SK-N-MC (cell line): ENCODE results near the gene PLEKHM2.

Experiments used
- DNase-seq: peaks from one replicate; pipeline ENCODE4 v3.0.0-alpha.2; 2011; ENCODE audit warnings: low read depth, low spot score
- H3K27ac ChIP-seq: fragments of 200-600 bp; sonication (generic); 2 replicates; pipeline ENCODE4 v1.5.1; 2016; ENCODE audit warnings: mixed run types
- H3K36me3 ChIP-seq: fragments of 200-600 bp; sonication (generic); 2 replicates; pipeline ENCODE4 v1.6.1; 2017; ENCODE audit warnings: antibody characterized with exemption, low read length, mixed read lengths; ENCODE audit not compliant: insufficient read depth
- H3K4me3 ChIP-seq: fragments of 200-600 bp; sonication (generic); 2 replicates; pipeline ENCODE4 v1.5.1; 2016
- H3K9ac ChIP-seq: fragments of 200-600 bp; sonication (generic); 2 replicates; pipeline ENCODE4 v1.8.0; 2017; ENCODE audit warnings: mixed run types, mixed read lengths; ENCODE audit not compliant: insufficient read length
- H3K9me3 ChIP-seq: fragments of 200-600 bp; sonication (generic); 2 replicates; pipeline ENCODE4 v1.6.1; 2017; ENCODE audit warnings: low read depth, mild to moderate bottlenecking, antibody characterized with exemption, low read length, moderate library complexity, mixed read lengths
- EZH2 ChIP-seq: fragments of 200-600 bp; sonication (generic); IDR thresholded peaks from one replicate; pipeline ENCODE4 v1.6.1; 2017; ENCODE audit warnings: antibody characterized with exemption
- FOXP2 ChIP-seq: optimal IDR thresholded peaks from 2 replicates; pipeline ENCODE3; 2011; ENCODE audit warnings: mild to moderate bottlenecking, moderate library complexity; ENCODE audit not compliant: insufficient read depth; ENCODE audit errors: extremely low read length, control extremely low read depth
- POLR2AphosphoS5 ChIP-seq: IDR thresholded peaks from 2 replicates; pipeline ENCODE4 v1.6.1; 2012; ENCODE audit warnings: mild to moderate bottlenecking, low read depth, low read length, borderline replicate concordance

The PLEKHM2 gene

DNA sequence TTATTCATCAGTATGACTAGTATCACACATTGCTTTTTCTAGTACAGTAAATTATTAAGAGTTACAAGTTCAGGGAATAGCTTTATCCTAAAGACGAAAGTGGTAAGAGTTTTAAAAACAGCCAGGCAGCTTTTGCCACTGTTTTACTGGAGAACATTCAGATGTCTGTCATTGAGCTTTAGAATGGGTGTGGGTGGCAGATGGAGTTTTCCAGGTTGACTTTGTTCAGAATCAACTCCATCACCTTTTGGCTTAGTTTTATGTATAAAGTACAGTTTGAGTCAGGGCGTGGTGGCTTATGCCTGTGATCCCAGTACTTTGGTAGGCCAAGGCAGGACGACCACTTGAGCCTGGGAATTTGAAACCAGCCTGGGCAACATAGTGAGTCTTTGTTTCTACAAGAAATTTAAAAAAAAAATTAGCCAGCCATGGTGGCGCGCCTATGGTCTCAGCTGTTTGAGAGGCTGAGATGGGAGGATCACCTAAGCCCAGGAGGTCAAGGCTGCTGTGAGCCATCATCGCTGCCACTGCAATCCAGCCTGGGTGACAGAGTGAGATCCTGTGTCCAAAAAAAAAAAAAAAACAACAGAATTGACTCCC, 29.9 kb upstream of the PLEKHM2 start:
- Histone ChIP-seq H3K36me3 (peaks cover 66% of the 10 kb centered on the region), H3K27ac (no peak overlapping the region), H3K9ac (no peak overlapping the region), H3K4me3 (no peak overlapping the region), H3K9me3 (no peaks in the 10 kb centered on the region)
- no peak for TF ChIP-seq POLR2AphosphoS5
- no peak for TF ChIP-seq FOXP2
- no peak for TF ChIP-seq EZH2
- DNase-seq: no peak

- Histone ChIP-seq H3K9me3 (no peaks in the 10 kb centered on the region), H3K36me3 (peaks cover 73% of the 10 kb centered on the region), H3K27ac (no peak overlapping the region), H3K9ac (no peak overlapping the region), H3K4me3 (no peak overlapping the region)
- no peak for DNase-seq
- TF ChIP-seq POLR2AphosphoS5 (no peak), EZH2 (no peak), FOXP2 (no peak)
These were observed 27.7 kb upstream of the PLEKHM2 start for GRCh38 chr1:15656464-15656863.

DNA sequence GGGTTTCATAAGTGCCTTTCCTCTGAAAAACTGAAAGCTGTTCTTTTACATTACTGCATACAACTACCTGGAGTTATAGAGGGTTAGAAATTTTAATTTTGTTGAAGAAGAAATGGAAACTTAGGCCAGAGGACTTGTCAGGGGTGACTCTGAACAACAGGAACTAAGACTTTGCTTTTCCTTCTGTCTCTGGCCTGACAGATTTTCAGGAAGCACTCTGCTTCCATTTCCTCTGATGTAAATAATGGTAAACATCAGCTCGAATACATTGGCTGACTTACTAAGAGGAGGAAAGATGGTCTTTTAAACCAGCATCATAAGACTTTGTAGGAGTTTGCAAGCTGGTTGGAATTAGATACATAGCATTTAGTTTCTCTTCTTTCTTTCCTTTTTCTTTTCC, 27.1 kb upstream of the PLEKHM2 start:
- no peak overlapping the region for H3K27ac ChIP-seq
- H3K9ac ChIP-seq: no peak overlapping the region
- DNase-seq: no peak
- H3K4me3 ChIP-seq: no peak overlapping the region
- peaks cover 73% of the 10 kb centered on the region for H3K36me3 ChIP-seq
- TF ChIP-seq FOXP2 (no peak), POLR2AphosphoS5 (no peak), EZH2 (no peak)
- no peaks in the 10 kb centered on the region for H3K9me3 ChIP-seq

- H3K9me3 ChIP-seq: no peaks in the 10 kb centered on the region
These were observed 24.0 kb upstream of the PLEKHM2 start for GRCh38 chr1:15660151-15660550.

GRCh38 chr1:15662477-15662876, 21.6 kb upstream of the PLEKHM2 start:
- no peaks in the 10 kb centered on the region for H3K9me3 ChIP-seq
- no peak overlapping the region for H3K4me3 ChIP-seq
- DNase-seq: no peak
- H3K27ac ChIP-seq: no peak overlapping the region
- peaks cover 47% of the 10 kb centered on the region for H3K36me3 ChIP-seq
- no peak overlapping the region for H3K9ac ChIP-seq
- TF ChIP-seq FOXP2 (no peak), POLR2AphosphoS5 (no peak), EZH2 (no peak)

More at GRCh38 chr1:15660151-15660550, 24.0 kb upstream of the PLEKHM2 start:
- Histone ChIP-seq H3K9ac (no peak overlapping the region), H3K36me3 (peaks cover 65% of the 10 kb centered on the region), H3K4me3 (no peak overlapping the region), H3K27ac (no peak overlapping the region)
- no peak for TF ChIP-seq EZH2
- TF ChIP-seq POLR2AphosphoS5: no peak
- TF ChIP-seq FOXP2: no peak
- DNase-seq: no peak

DNA sequence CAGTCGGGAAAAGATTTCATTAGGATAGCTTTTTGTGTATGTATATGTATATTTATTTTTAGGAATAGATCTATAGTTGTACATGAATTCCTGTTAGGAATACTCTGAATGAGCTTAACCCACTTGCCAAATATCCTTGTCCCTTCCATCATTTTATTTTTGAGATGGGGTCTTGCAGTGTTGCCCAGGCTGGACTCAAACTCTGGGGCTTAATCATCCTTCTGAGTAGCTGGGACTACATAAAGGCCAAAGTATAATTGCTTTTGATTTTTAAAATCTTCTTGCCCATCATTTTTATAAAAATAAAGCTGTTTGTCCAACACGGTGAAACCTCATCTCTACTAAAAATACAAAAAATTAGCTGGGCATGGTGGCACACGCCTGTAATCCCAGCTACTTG, 20.2 kb upstream of the PLEKHM2 start:
- no peak overlapping the region for H3K4me3 ChIP-seq
- no peak overlapping the region for H3K27ac ChIP-seq
- no peaks in the 10 kb centered on the region for H3K9me3 ChIP-seq
- H3K36me3 ChIP-seq: peaks cover 38% of the 10 kb centered on the region
- H3K9ac ChIP-seq: no peak overlapping the region
- DNase-seq: no peak
- no peak for TF ChIP-seq POLR2AphosphoS5
- TF ChIP-seq EZH2: no peak
- no peak for TF ChIP-seq FOXP2

GRCh38 chr1:15667362-15667761, 16.8 kb upstream of the PLEKHM2 start:
- Histone ChIP-seq H3K36me3 (peaks cover 4% of the 10 kb centered on the region; the same call in 1 of the 2 replicates), H3K9ac (no peak overlapping the region), H3K9me3 (no peaks in the 10 kb centered on the region), H3K4me3 (no peak overlapping the region), H3K27ac (no peak overlapping the region)
- TF ChIP-seq POLR2AphosphoS5 (no peak), EZH2 (no peak), FOXP2 (no peak)
- no peak for DNase-seq

- Histone ChIP-seq H3K36me3 (peaks cover 3% of the 10 kb centered on the region; the same call in 1 of the 2 replicates), H3K27ac (no peak overlapping the region), H3K9me3 (no peaks in the 10 kb centered on the region), H3K4me3 (no peak overlapping the region), H3K9ac (no peak overlapping the region)
- TF ChIP-seq POLR2AphosphoS5 (no peak), FOXP2 (no peak), EZH2 (no peak)
- DNase-seq: no peak
These were observed 15.9 kb upstream of the PLEKHM2 start for GRCh38 chr1:15668089-15668754.
